GM19043 (cell line): Measurements from ENCODE around the gene ATXN10.
"Not testable (repeated sequence)": the region's sequence is repeated elsewhere in the genome, so short reads cannot be mapped to it uniquely, and the experiment has no call there.

ENCODE experiments used
- ATAC-seq: cut with Tn5 transposase; IDR thresholded peaks from one replicate; pipeline ENCODE4 v1.9.1; 2021; ENCODE audit warnings: low read depth; ENCODE audit not compliant: unreplicated experiment

Gene ATXN10

DNA sequence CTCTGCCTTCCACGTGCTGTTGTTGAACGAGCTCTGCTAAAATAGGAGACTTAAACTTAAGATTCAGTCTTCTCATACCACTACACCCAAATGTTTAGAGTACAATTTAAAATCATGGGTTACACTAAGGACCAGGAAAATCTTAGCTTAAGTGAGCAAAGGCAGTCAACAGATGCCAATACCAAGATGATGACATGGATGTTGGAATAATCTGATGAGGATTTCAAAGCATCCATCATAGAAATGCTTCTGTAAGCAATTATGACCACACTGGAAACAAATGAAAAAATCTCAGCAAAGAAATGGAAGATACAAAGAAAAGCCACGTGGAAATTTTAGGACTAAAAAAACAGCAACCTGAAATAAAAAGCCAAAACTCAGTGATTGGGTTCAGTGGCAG is 109.8 kb downstream of the ATXN10 start:
- no peak for ATAC-seq

GRCh38 chr22:45781966-45782365 is 110.3 kb downstream of the ATXN10 start:
- ATAC-seq = no peak

DNA sequence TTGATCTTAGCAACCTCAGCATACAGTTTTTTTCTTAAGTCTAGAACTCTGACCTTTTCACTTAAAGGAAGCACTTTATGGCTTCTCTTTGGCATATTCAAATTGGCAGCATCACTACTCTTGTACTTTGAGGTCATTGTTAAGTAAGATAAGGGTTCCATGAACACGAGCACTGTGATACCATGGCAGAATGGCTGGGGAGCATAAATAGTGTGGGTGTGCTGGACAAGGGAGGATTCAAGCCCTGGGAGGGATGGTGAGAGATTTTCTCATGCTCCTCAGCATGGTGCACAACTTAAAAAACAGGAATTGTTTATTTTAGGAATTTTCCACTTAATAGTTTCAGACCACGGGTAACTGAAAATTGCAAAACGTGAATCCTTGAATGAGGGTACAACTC is 111.4 kb downstream of the ATXN10 start:
- ATAC-seq = no peak

DNA sequence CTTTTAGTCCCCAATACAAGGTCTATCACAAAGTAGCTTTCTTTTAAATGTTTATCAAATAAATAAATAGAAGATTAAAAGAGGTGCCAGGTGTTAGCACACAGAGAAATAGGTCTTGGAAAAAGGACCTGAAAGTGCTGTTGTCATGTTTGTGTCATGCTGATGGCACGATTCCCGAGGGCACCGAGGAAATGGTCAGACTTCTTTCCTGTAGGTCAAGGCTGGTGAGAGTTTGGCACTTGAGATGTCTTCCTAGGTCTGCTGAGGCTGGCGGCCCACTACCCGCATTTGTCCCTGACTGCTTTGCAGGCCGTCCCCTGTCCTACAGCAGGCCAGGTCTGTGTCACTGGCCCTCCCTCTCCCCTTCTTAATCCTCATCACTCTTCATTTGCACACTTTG is 112.1 kb downstream of the ATXN10 start:
- no peak for ATAC-seq

GRCh38 chr22:45784357-45785277 is 113.0 kb downstream of the ATXN10 start:
- no peak for ATAC-seq

- ATAC-seq = no peak
Observed at GRCh38 chr22:45785458-45785857, 113.8 kb downstream of the ATXN10 start.

DNA sequence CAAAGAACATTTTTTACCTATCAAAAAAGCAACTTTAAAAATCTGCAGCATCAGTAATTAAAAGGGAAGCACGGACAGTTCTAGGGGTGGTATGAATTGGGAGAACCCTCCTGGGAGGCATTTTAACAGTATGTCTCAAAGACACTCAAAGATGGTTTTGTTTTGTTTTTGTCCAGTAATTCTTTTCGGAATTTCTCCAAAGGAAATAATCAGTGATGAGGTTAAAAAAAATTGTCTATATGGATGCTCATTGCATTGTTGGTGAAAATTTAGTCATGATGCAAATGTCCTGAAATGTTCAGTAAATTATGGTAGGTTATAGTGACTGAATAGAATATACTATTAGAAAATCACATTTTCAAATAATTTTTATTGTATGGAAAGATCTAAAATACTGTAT is 115.1 kb downstream of the ATXN10 start:
- ATAC-seq = no peak

- ATAC-seq = no peak
Observed at GRCh38 chr22:45787759-45788158, 116.1 kb downstream of the ATXN10 start.

- ATAC-seq = no peak
Observed at GRCh38 chr22:45788522-45788921, 116.9 kb downstream of the ATXN10 start.

- no peak for ATAC-seq
Observed at GRCh38 chr22:45790401-45790800, 118.8 kb downstream of the ATXN10 start.

DNA sequence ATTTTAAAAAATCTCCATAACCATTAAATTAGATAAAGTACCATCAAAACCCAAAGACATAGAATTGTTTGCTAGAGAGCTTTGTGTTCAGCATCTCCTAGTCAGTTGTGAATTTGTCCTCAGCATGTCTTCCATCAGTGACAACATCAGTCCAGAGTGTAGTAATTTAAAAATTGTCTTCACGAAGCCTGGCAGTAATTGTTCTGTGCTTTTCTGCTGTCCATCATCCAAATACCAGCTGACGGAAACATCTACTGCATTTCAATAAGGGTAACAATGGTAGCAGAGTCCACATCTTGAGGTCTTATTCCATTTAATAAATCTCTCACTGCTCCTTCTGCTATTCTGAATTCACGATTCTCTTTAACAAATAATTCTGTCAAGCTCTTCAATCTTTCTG is 121.5 kb downstream of the ATXN10 start:
- ATAC-seq = no peak

DNA sequence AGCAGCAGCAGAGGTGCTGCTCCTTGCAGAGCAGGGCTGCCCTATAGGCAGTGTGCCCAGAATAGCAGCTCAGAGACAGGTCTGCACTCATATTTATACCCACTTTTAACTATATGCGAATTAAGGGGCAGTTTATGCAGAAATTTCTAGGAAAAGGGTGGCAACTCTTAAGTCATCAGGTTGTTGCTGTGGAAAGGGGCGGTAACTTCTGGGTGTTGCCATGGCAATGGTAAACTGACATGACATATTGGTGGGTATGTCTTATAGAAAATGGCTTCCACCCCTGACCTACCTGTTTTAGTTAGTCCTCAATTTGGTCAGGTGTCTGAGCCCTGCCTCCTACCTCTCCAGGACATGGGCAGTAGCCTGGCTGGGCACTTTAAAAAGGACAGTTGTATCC is 122.3 kb downstream of the ATXN10 start:
- ATAC-seq = no peak

GRCh38 chr22:45796009-45796408 is 124.4 kb downstream of the ATXN10 start:
- ATAC-seq = not testable (repeated sequence)

DNA sequence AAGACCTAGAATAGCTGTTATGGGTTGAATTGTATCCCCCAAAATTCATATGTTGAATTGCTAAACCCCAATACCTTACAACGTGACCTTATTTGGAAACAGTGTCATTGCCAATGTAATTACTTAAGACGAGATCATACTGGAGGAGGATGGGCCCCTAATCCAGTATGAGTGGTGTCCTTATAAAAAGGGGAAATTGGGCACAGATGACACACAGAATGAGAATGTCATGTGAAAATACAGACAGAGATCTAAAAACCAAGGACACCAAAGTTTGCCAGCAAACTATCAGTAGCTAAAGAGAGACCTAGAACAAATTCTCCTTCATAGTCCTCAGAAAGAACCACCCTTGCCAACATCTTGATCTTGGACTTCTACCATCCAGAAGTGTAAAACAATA is 127.7 kb downstream of the ATXN10 start:
- ATAC-seq = no peak

- no peak for ATAC-seq
Observed at GRCh38 chr22:45802054-45802453, 130.4 kb downstream of the ATXN10 start.

DNA sequence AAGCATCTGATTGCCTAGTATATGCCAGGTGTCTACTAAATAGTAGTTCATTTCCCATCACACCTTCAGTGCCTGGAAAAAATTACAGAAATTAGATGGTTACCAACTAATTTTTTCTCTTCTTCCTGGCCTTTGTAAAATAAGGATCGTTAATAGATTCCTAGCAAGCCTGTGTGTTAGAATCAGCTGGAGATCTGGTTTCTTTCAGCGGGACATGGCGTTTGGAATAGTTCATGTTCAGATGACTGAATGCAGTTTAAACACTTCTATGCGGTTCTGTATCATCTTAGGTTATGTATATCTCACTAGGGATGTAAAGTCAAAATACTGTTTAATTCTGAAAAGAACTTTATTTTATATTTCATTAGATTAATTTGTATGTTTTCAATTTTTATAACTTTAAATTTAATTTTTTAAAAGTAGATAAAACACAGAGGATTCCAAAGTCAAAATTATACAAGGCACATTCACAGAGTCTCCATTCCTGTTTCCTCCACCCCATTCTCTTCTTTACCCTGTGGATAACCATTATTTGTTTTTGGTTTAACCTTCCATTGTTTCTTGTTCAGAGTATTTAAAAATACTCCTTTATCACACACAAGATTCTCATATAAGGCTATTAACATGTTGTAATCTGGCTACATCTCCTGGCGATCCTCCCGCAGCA is 132.8 kb downstream of the ATXN10 start:
- ATAC-seq = no peak

- no peak for ATAC-seq
Observed at GRCh38 chr22:45804986-45805325, 133.3 kb downstream of the ATXN10 start.

GRCh38 chr22:45805413-45805812 is 133.8 kb downstream of the ATXN10 start:
- ATAC-seq = no peak

GRCh38 chr22:45807156-45807915 is 135.7 kb downstream of the ATXN10 start:
- ATAC-seq = no peak

DNA sequence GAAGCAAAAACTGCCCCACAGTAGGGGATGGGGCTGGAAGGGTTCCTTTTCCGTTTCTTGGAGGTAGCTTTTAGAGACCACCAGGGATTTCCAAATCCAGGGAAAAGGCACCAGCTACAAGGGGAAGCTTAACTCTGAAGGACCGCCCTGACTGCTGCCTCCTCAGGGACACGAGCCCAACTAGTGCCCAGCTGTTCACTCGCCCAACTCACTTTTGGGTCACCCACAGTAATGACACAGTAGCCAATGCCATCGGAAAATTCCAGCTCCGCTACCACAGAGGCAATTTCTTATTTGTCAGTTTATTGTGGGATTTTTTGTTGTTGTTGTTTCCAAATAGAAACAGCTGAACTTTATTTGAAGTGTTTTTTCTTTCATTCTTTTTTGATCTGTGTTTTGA is 141.3 kb downstream of the ATXN10 start:
- ATAC-seq = no peak

- no peak for ATAC-seq
Observed at GRCh38 chr22:45814198-45814597, 142.6 kb downstream of the ATXN10 start.
